ENCODE measurements around the gene PCLAF. TPM values are rescaled to one million over a fixed set of nuclear protein-coding genes. Genes with fewer than 3 reads are reported as not detected.

Gene PCLAF
- total and polyA plus RNA-seq, 2 donors from 2014 or later, result 1.3 to 1.5 TPM

GRCh38 chr15:64422697-64423096, 41.5 kb upstream of the PCLAF start:
- H3K9ac ChIP-seq (ENCODE audit: low read length in 3 of 3), result no peak overlapping the region
- no peak overlapping the region for H3K4me3 ChIP-seq (ENCODE audit: low read length in 3 of 3)
- H3K9me3 ChIP-seq (ENCODE audit: control insufficient read depth in 2 of 3, insufficient read depth in 1 of 3, low read length in 3 of 3), result no peaks in the 10 kb centered on the region
- no peak overlapping the region for H3K27ac ChIP-seq (ENCODE audit: low read depth in 2 of 2, low read length in 2 of 2)
- H3K36me3 ChIP-seq (ENCODE audit: control insufficient read depth in 2 of 3, insufficient read depth in 3 of 3, low read length in 3 of 3), result peaks cover 3 to 43% (median 17%) of the 10 kb centered on the region in 3 donors
- intact Hi-C loops (cut with DNase I), result no loop called here
- no peaks in the 10 kb centered on the region for H3K27me3 ChIP-seq (ENCODE audit: control insufficient read depth, insufficient read depth, low read length)
- DNase-seq (no peak), FAIRE-seq (no peak)
- no peaks in the 10 kb centered on the region for H3K4me1 ChIP-seq (ENCODE audit: control insufficient read depth in 2 of 3, insufficient read depth in 2 of 3, low read depth in 1 of 3, low read length in 3 of 3)
- TF ChIP-seq, protein P1, sequence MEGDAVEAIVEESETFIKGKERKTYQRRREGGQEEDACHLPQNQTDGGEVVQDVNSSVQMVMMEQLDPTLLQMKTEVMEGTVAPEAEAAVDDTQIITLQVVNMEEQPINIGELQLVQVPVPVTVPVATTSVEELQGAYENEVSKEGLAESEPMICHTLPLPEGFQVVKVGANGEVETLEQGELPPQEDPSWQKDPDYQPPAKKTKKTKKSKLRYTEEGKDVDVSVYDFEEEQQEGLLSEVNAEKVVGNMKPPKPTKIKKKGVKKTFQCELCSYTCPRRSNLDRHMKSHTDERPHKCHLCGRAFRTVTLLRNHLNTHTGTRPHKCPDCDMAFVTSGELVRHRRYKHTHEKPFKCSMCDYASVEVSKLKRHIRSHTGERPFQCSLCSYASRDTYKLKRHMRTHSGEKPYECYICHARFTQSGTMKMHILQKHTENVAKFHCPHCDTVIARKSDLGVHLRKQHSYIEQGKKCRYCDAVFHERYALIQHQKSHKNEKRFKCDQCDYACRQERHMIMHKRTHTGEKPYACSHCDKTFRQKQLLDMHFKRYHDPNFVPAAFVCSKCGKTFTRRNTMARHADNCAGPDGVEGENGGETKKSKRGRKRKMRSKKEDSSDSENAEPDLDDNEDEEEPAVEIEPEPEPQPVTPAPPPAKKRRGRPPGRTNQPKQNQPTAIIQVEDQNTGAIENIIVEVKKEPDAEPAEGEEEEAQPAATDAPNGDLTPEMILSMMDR (IDR thresholded peaks at IDR 0.05; ENCODE audit: borderline replicate concordance, extremely low read depth, insufficient read depth), result no peak

DNA sequence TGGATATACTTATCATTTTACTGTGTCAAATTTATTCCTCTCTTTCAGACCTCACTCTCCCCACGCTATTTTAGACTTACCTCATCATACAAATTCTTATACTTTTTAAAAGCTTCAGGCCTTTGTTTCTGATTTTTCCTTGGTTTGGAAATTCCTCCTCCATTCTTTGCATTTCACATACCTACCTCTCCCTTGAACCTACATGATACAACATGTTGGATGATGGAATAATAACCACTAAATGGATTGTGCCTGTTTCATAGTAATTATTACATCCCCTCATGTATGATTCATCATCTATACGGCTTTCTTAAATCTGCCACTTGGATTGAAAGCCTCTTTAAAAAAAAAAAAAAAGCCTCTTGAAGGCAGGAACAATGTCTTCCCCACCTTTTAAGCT, 31.0 kb upstream of the PCLAF start:
- H3K4me3 ChIP-seq (ENCODE audit: low read length in 3 of 3), result no peak overlapping the region
- TF ChIP-seq, protein P1 (IDR thresholded peaks at IDR 0.05; ENCODE audit: borderline replicate concordance, extremely low read depth, insufficient read depth), result no peak
- no peaks in the 10 kb centered on the region for H3K27me3 ChIP-seq (ENCODE audit: control insufficient read depth, insufficient read depth, low read length)
- H3K36me3 ChIP-seq (ENCODE audit: control insufficient read depth in 2 of 3, insufficient read depth in 3 of 3, low read length in 3 of 3), result peaks cover 8 to 31% (median 24%) of the 10 kb centered on the region in 3 donors
- no peak overlapping the region for H3K27ac ChIP-seq (ENCODE audit: low read depth in 2 of 2, low read length in 2 of 2)
- no peak for FAIRE-seq
- no peak for DNase-seq
- no peak overlapping the region for H3K9ac ChIP-seq (ENCODE audit: low read length in 3 of 3)
- intact Hi-C loops (cut with DNase I), result no loop called here
- no peaks in the 10 kb centered on the region for H3K4me1 ChIP-seq (ENCODE audit: control insufficient read depth in 2 of 3, insufficient read depth in 2 of 3, low read depth in 1 of 3, low read length in 3 of 3)
- no peaks in the 10 kb centered on the region for H3K9me3 ChIP-seq (ENCODE audit: control insufficient read depth in 2 of 3, insufficient read depth in 1 of 3, low read length in 3 of 3)

GRCh38 chr15:64400583-64400982, 19.3 kb upstream of the PCLAF start:
- TF ChIP-seq, protein P1 (IDR thresholded peaks at IDR 0.05; ENCODE audit: borderline replicate concordance, extremely low read depth, insufficient read depth), result no peak
- peaks cover 13 to 45% (median 30%) of the 10 kb centered on the region in 3 donors for H3K36me3 ChIP-seq (ENCODE audit: control insufficient read depth in 2 of 3, insufficient read depth in 3 of 3, low read length in 3 of 3)
- FAIRE-seq, result no peak
- H3K27me3 ChIP-seq (ENCODE audit: control insufficient read depth, insufficient read depth, low read length), result no peaks in the 10 kb centered on the region
- H3K27ac ChIP-seq (ENCODE audit: low read depth in 2 of 2, low read length in 2 of 2), result no peak overlapping the region
- no peak for DNase-seq
- H3K9me3 ChIP-seq (ENCODE audit: control insufficient read depth in 2 of 3, insufficient read depth in 1 of 3, low read length in 3 of 3), result no peaks in the 10 kb centered on the region
- no peak overlapping the region for H3K9ac ChIP-seq (ENCODE audit: low read length in 3 of 3)
- intact Hi-C loops (cut with DNase I), result no loop called here
- no peaks in the 10 kb centered on the region for H3K4me1 ChIP-seq (ENCODE audit: control insufficient read depth in 2 of 3, insufficient read depth in 2 of 3, low read depth in 1 of 3, low read length in 3 of 3)
- H3K4me3 ChIP-seq (ENCODE audit: low read length in 3 of 3), result no peak overlapping the region

- DNase-seq, result no peak
- H3K4me1 ChIP-seq (ENCODE audit: control insufficient read depth in 2 of 3, insufficient read depth in 2 of 3, low read depth in 1 of 3, low read length in 3 of 3), result no peaks in the 10 kb centered on the region
- H3K27me3 ChIP-seq (ENCODE audit: control insufficient read depth, insufficient read depth, low read length), result no peaks in the 10 kb centered on the region
- no peak overlapping the region for H3K9ac ChIP-seq (ENCODE audit: low read length in 3 of 3)
- H3K36me3 ChIP-seq (ENCODE audit: control insufficient read depth in 2 of 3, insufficient read depth in 3 of 3, low read length in 3 of 3), result peaks cover 17 to 38% (median 30%) of the 10 kb centered on the region in 3 donors
- FAIRE-seq, result no peak
- TF ChIP-seq, protein P1 (IDR thresholded peaks at IDR 0.05; ENCODE audit: borderline replicate concordance, extremely low read depth, insufficient read depth), result no peak
- H3K9me3 ChIP-seq (ENCODE audit: control insufficient read depth in 2 of 3, insufficient read depth in 1 of 3, low read length in 3 of 3), result no peaks in the 10 kb centered on the region
- H3K27ac ChIP-seq (ENCODE audit: low read depth in 2 of 2, low read length in 2 of 2), result no peak overlapping the region
- H3K4me3 ChIP-seq (ENCODE audit: low read length in 3 of 3), result no peak overlapping the region
- intact Hi-C loops (cut with DNase I), result no loop called here
These were observed 17.3 kb upstream of the PCLAF start for GRCh38 chr15:64398575-64398974.

Measured in kidney (tissue), 14 donors.